K562 (cell line): Measurements from ENCODE around the gene IPCEF1. TPM values are rescaled to one million over a fixed set of nuclear protein-coding genes. Genes with fewer than 3 reads are reported as not detected.

Experiments
- ATAC-seq: fragments of 200-7000 bp; cut with Tn5 transposase; 3 replicates; pipeline ENCODE4 v1.9.1; 2020; ENCODE audit warnings: moderate library complexity
- BruUV-seq: library from RNA; stranded (reverse); fragments of 400-500 nt; replicated peaks from 2 replicates; lab custom pipeline; 2021; lab: Mats Ljungman, UMichigan
- CTCF ChIA-PET: fragments of 300-600 bp; formaldehyde crosslinking; extraction: SDS; loops from one replicate; lab custom pipeline; 2021; ENCODE audit warnings: low intra/inter-chr PET ratio; lab: Yijun Ruan, JAX
- POLR2A ChIA-PET: fragments of 300-600, 350-650 bp; sonication (Branson Sonifier 250); formaldehyde crosslinking; extraction: SDS; loops from one replicate; lab custom pipeline; 2021; ENCODE audit warnings: antibody characterized with exemption, inconsistent platforms; lab: Yijun Ruan, JAX
- DNase-seq, 4 experiments: peaks; one replicate each; pipeline versions ENCODE4 v3.0.0 to v3.0.0-alpha.2; 2011 to 2018; ENCODE audit warnings: low spot score in 3 of 4, mixed read lengths in 3 of 4; ENCODE audit errors: extremely low read depth in 1 of 4
- FAIRE-seq: peaks from 2 replicates; lab custom pipeline; 2011; peaks lifted over from hg19 to GRCh38; lab: Jason Lieb, UNC
- H2AFZ ChIP-seq: 2 replicates; pipeline ENCODE4 v1.6.0; 2011; ENCODE audit warnings: low read depth, low read length, control low read depth, inconsistent platforms
- H3K27ac ChIP-seq: fragments of 200-600 bp; 3 replicates; pipeline ENCODE4 v1.8.0; 2011; ENCODE audit warnings: low read depth, mild to moderate bottlenecking, control low read depth, inconsistent platforms, low read length, moderate library complexity, mixed read lengths; ENCODE audit errors: extremely low read depth
- H3K27me3 ChIP-seq, 2 experiments: fragments of 300-600 bp in 1 of 2; 2 replicates in 1 of 2; 3 replicates in 1 of 2; pipeline versions ENCODE4 v1.6.0 to v1.8.0; 2011; ENCODE audit warnings: inconsistent platforms in 2 of 2, low read length in 2 of 2, mild to moderate bottlenecking in 1 of 2, mixed read lengths in 1 of 2, moderate library complexity in 1 of 2; ENCODE audit not compliant: control insufficient read depth in 2 of 2, insufficient read depth in 2 of 2
- H3K36me3 ChIP-seq: fragments of 300-600 bp; 3 replicates; pipeline ENCODE4 v1.8.0; 2011; ENCODE audit warnings: mild to moderate bottlenecking, low read length, inconsistent platforms; ENCODE audit not compliant: control insufficient read depth, insufficient read depth
- H3K4me1 ChIP-seq, 2 experiments: fragments of 200-600 bp in 1 of 2; replicated peaks in 1 of 2; 2 replicates in 1 of 2; 3 replicates in 1 of 2; pipeline versions ENCODE4 v1.5.1 to v1.8.0; 2011; ENCODE audit warnings: inconsistent platforms in 2 of 2, low read length in 2 of 2, mild to moderate bottlenecking in 1 of 2, mixed read lengths in 1 of 2, moderate library complexity in 1 of 2; ENCODE audit not compliant: control insufficient read depth in 2 of 2, insufficient read depth in 2 of 2
- H3K4me2 ChIP-seq: 2 replicates; pipeline ENCODE4 v1.6.1; 2011; ENCODE audit warnings: low read length, control low read depth, inconsistent platforms, mixed read lengths; ENCODE audit not compliant: insufficient read depth
- H3K4me3 ChIP-seq: fragments of 200-600 bp; sonication (generic), shearing (Covaris generic); 2 replicates; pipeline ENCODE4 v1.5.1; 2016; ENCODE audit warnings: control low read depth, inconsistent platforms
- H3K79me2 ChIP-seq: fragments of 200-600 bp; 3 replicates; pipeline ENCODE4 v1.8.0; 2011; ENCODE audit warnings: low read length, inconsistent platforms; ENCODE audit not compliant: control insufficient read depth, insufficient read depth
- H3K9ac ChIP-seq, 2 experiments: 2 replicates each; pipeline versions ENCODE4 v1.6.0 to v1.6.1; 2011; ENCODE audit warnings: low read depth in 2 of 2, low read length in 2 of 2, control low read depth in 1 of 2, inconsistent platforms in 1 of 2, mild to moderate bottlenecking in 1 of 2, mixed read lengths in 1 of 2; ENCODE audit not compliant: insufficient read depth in 1 of 2
- H3K9me1 ChIP-seq: one replicate; pipeline ENCODE4 v1.6.0; 2011; ENCODE audit warnings: inconsistent platforms, mild to moderate bottlenecking, low read length, moderate library complexity; ENCODE audit not compliant: control insufficient read depth, insufficient read depth
- H3K9me3 ChIP-seq: replicated peaks from 2 replicates; pipeline ENCODE4 v1.5.1; 2011; ENCODE audit warnings: low read depth, low read length, inconsistent platforms; ENCODE audit not compliant: control insufficient read depth, insufficient read depth
- H4K20me1 ChIP-seq: replicated peaks from 2 replicates; pipeline ENCODE4 v1.6.1; 2011; ENCODE audit warnings: low read length, inconsistent platforms, mixed read lengths; ENCODE audit not compliant: control insufficient read depth, insufficient read depth
- ELF2 ChIP-seq: fragments of 250-450 bp; sonication (Bioruptor Pico); IDR thresholded peaks from 2 replicates; pipeline ENCODE4 v1.5.0; 2021; ENCODE audit warnings: mild to moderate bottlenecking
- NR1H2 ChIP-seq: sonication (generic); formaldehyde crosslinking; IDR thresholded peaks from 2 replicates; pipeline ENCODE4 v1.4.0; 2020; ENCODE audit warnings: mild to moderate bottlenecking, missing genetic modification reagents
- NR4A1 ChIP-seq, 2 experiments: fragments of 250-450 bp in 1 of 2; fragments of 450-650 bp in 1 of 2; sonication (Bioruptor Pico) in 1 of 2; IDR thresholded peaks; 2 replicates each; pipeline versions ENCODE4 v1.4.0 to v1.6.1; 2016 to 2020; ENCODE audit warnings: mild to moderate bottlenecking in 2 of 2, missing compliant biosample characterization in 1 of 2, missing genetic modification characterization in 1 of 2, moderate library complexity in 1 of 2
- RERE ChIP-seq: sonication (generic); formaldehyde crosslinking; IDR thresholded peaks from 2 replicates; pipeline ENCODE4 v1.8.0; 2023; ENCODE audit warnings: missing genetic modification reagents, mild to moderate bottlenecking, borderline replicate concordance
- TCF7 ChIP-seq: sonication (generic); IDR thresholded peaks from 2 replicates; pipeline ENCODE4 v1.6.1; 2016; ENCODE audit warnings: antibody characterized with exemption, borderline replicate concordance
- ZBTB9 ChIP-seq: fragments of 450-650 bp; formaldehyde crosslinking; IDR thresholded peaks from 2 replicates; pipeline ENCODE4 v1.4.0; 2020; ENCODE audit warnings: mild to moderate bottlenecking, moderate library complexity
- WGBS: fragments of 100-300 bp; shearing (Covaris generic); methylation state at CpG from one replicate; pipeline ENCODE4 v1.1.6; 2016; ENCODE audit warnings: low coverage, mixed read lengths; ENCODE audit not compliant: insufficient coverage; ENCODE audit errors: missing lambda C conversion rate; 5-methylcytosine and 5-hydroxymethylcytosine counted together
- in situ Hi-C: fragments of 300-500 bp; cut with MboI; formaldehyde crosslinking; loops from 4 replicates; pipeline ENCODE4 v1.15.0; 2018; ENCODE audit warnings: inconsistent platforms, mixed read lengths
- intact Hi-C: fragments of 100-400 bp; cut with micrococcal nuclease; formaldehyde crosslinking; loops from 2 replicates; pipeline ENCODE4 v1.14.2; 2022
- polyA plus RNA-seq, 8 experiments: library from polyadenylated mRNA; depleted of rRNA in 4 of 8; stranded (reverse) in 5 of 8; unstranded in 3 of 8; fragments of >200 nt; fragmentation: Nextera tagmentation in 2 of 8; fragmentation: Illumina TruSeq in 1 of 8; extraction: Ambion mirVana in 2 of 8; extraction: Trizol in 1 of 8; gene quantifications; 2 replicates each; pipeline versions ENCODE4 v1.2.1 to v1.2.3, GENCODE V29; 2011 to 2014; ENCODE audit warnings: inconsistent platforms in 1 of 8, missing spikeins in 1 of 8
- total RNA-seq, 7 experiments: library from RNA; depleted of rRNA in 6 of 7; stranded (reverse); fragments of >200 nt in 6 of 7; fragmentation: Illumina TruSeq in 2 of 7; extraction: Trizol in 2 of 7; gene quantifications; 2 replicates each; pipeline versions ENCODE4 v1.2.1 to v1.2.3, GENCODE V29; 2011 to 2021; ENCODE audit warnings: low replicate concordance in 1 of 7

Gene IPCEF1
- total and polyA plus RNA-seq, 9 of the 15 experiments (the other 6 are each of a cell fraction or from before 2014, with no cell fraction given): 0.14 to 0.18 TPM; not detected in 7

- TF ChIP-seq NR4A1 (CRISPR knock-in tag; IDR thresholded peaks at IDR 0.05) (no peak), NR4A1 (tag; IDR thresholded peaks at IDR 0.05) (no peak)
These were observed 128.1 kb downstream of the IPCEF1 start (continued) for GRCh38 chr6:154228521-154228905.

- Histone ChIP-seq H3K9me3 (no peaks in the 10 kb centered on the region), H3K4me2 (no peak overlapping the region), H2AFZ (no peak overlapping the region), H3K27ac (no peak overlapping the region), H3K79me2 (no peaks in the 10 kb centered on the region), H3K36me3 (no peaks in the 10 kb centered on the region), H3K9ac (no peak overlapping the region), H3K4me1 (no peaks in the 10 kb centered on the region), H3K9me1 (no peaks in the 10 kb centered on the region), H4K20me1 (no peaks in the 10 kb centered on the region), H3K4me3 (no peak overlapping the region), H3K27me3 (no peaks in the 10 kb centered on the region)
- ChIA-PET POLR2A (no interaction called here), CTCF (no interaction called here)
- intact Hi-C loops (no loop called here), in situ Hi-C loops (no loop called here)
- FAIRE-seq: no peak
- DNase-seq: no peak
- BruUV-seq: no TSS peak
- TF ChIP-seq TCF7 (no peak), ELF2 (CRISPR knock-in tag) (no peak), RERE (CRISPR knock-in tag) (no peak), ZBTB9 (no peak), NR1H2 (CRISPR knock-in tag) (no peak)
- no peak for ATAC-seq
- 1% methylated on average over 7 of the region's 7 CpGs for WGBS
These were observed 128.6 kb downstream of the IPCEF1 start for GRCh38 chr6:154227862-154228520.
